ENCODE results near the gene ELOVL1.

DNA sequence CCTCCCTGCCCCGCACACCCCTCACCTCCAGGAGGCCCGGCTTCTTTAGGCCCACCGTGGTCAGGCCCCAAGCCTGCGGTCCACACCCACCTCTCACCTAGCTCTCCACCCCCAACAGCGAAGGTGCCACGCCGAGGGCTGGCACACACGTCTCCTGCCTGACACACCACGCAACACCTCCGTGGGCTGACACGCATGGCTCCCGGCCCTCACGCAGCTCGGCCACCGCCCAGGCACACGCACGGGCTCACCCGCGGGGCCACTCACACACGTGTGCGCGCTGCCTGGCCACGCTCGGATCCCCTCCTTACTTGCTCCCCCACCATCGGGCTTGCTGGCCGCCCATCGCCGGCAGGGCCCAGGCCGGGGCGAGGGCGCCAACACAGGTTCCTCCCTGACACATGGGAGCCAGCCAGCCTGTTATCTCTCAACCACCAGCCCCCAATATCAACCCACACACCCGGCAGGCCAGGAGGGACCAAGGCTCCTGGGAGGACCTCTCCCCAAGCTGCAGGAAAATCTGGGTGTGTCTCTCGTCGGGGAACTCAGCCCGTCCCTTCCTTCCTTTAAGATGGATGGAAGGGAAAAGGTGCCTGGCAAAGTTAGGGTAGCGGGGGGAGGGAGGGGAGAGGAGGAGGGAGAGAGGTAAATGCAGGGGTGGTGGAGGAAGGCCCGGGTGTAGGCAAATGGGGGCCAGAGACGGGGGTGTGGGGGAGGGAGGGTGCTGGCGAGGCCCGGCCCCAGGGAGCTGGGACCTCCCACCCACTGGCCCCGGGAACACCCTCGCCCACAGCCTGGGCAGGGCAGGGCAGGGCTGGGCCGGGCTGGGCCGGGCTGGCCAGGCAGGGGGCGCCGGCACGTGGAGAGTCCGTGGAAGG is 546 bp downstream of the ELOVL1 start:
- TF ChIP-seq, protein P1, sequence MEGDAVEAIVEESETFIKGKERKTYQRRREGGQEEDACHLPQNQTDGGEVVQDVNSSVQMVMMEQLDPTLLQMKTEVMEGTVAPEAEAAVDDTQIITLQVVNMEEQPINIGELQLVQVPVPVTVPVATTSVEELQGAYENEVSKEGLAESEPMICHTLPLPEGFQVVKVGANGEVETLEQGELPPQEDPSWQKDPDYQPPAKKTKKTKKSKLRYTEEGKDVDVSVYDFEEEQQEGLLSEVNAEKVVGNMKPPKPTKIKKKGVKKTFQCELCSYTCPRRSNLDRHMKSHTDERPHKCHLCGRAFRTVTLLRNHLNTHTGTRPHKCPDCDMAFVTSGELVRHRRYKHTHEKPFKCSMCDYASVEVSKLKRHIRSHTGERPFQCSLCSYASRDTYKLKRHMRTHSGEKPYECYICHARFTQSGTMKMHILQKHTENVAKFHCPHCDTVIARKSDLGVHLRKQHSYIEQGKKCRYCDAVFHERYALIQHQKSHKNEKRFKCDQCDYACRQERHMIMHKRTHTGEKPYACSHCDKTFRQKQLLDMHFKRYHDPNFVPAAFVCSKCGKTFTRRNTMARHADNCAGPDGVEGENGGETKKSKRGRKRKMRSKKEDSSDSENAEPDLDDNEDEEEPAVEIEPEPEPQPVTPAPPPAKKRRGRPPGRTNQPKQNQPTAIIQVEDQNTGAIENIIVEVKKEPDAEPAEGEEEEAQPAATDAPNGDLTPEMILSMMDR (conservative IDR thresholded peaks at IDR 0.05; ENCODE audit: low read depth, low read length) = no peak
- TF ChIP-seq EZH2 (IDR thresholded peaks at IDR 0.05; ENCODE audit: borderline replicate concordance, low read depth, low read length, poor library complexity, severe bottlenecking) = no peak

Data from A673 (cell line).